ENCODE results near the gene OGFOD3. TPM values are rescaled to one million over a fixed set of nuclear protein-coding genes. Genes with fewer than 3 reads are reported as not detected.
A peak's percentile ranks its signal among the peaks of the same experiment; 100 is the strongest.
"Not testable (repeated sequence)": the region's sequence is repeated elsewhere in the genome, so short reads cannot be mapped to it uniquely, and the experiment has no call there.

OGFOD3 gene
- total and polyA plus RNA-seq, 9 donors = 17.2 to 25.9 (median 23.2) TPM

DNA sequence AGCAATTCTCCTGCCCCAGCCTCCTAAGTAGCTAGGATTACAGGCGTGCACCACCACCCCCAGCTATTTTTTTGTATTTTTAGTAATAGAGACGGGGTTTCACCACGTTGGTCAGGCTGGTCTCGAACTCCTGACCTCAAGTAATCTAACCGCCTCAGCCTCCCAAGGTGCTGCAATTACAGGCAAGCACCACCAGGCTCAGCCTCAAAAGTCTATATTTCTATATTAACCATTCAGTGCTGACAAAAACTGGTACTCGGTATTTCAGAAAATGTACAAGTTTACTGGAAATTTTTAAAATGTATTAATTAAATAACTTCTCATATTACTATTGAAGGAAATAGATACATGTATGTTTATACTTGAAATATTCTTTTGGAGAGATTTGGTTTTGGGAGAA is 1.6 kb downstream of the OGFOD3 start:
- H3K4me3 ChIP-seq (ENCODE audit: low read length) = no peak overlapping the region
- WGBS (ENCODE audit: insufficient coverage) = 94% methylated on average over 3 of the region's 6 CpGs

DNA sequence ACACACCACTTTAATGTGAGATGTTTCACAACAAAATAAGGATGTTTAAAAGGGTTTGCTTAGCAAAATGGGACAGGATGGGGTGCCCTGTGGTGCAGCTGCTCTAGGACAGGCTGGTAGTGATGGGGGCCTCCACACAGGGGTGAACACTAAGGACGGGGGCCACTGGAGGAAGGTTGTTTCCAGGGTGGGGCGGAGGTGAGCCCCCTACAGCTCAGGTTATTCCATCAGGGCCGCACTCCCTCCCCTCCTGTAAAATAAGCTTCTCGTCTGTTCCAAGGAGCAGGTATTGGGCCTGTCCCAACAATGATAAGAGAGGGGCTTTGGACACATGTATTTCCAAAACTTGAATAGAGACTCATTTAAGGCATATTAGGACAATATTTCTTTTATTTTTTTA is 2.1 kb downstream of the OGFOD3 start:
- WGBS (ENCODE audit: insufficient coverage) = no CpG with 5 or more reads among the region's 4 CpGs
- DNase-seq = no peak
- Histone ChIP-seq H3K27me3 (ENCODE audit: control insufficient read depth, insufficient read depth, low read length) (no peaks in the 10 kb centered on the region), H3K36me3 (ENCODE audit: control insufficient read depth, insufficient read depth, low read length) (peaks cover 11% of the 10 kb centered on the region), H3K27ac (ENCODE audit: low read length) (no peak overlapping the region), H3K4me1 (ENCODE audit: control insufficient read depth, insufficient read depth, low read length) (peaks cover 22% of the 10 kb centered on the region), H3K4me3 (ENCODE audit: low read length) (no peak overlapping the region), H3K9me3 (replicated peaks; ENCODE audit: control insufficient read depth, low read depth, low read length) (no peaks in the 10 kb centered on the region)

More for the DNA sequence above, 1.6 kb downstream of the OGFOD3 start:
- Histone ChIP-seq H3K9me3 (replicated peaks; ENCODE audit: control insufficient read depth, low read depth, low read length) (no peaks in the 10 kb centered on the region), H3K36me3 (ENCODE audit: control insufficient read depth, insufficient read depth, low read length) (peaks cover 13% of the 10 kb centered on the region), H3K4me1 (ENCODE audit: control insufficient read depth, insufficient read depth, low read length) (peaks cover 17% of the 10 kb centered on the region), H3K27me3 (ENCODE audit: control insufficient read depth, insufficient read depth, low read length) (no peaks in the 10 kb centered on the region), H3K27ac (ENCODE audit: low read length) (no peak overlapping the region)
- DNase-seq = no peak

DNA sequence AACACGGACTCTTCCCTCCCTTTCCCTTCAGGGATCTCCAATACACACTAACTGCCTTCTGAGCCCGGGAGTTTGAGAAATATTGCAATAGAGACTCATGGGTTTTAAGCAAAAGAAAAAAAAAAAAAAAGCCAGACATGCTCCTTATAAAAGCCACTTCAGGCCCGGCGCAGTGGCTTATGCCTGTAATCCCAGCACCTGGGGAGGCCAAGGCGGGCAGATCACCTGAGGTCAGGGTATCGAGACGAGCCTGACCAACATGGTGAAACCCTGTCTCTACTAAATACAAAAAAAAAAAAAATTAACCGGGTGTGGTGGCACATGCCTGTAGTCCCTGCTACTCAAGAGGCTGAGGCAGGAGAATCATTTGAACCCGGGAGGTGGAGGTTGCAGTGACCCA is 2.6 kb downstream of the OGFOD3 start:
- peaks cover 23% of the 10 kb centered on the region for H3K4me1 ChIP-seq (ENCODE audit: control insufficient read depth, insufficient read depth, low read length)
- WGBS (ENCODE audit: insufficient coverage) = 94% methylated on average over 3 of the region's 9 CpGs
- no peak overlapping the region for H3K4me3 ChIP-seq (ENCODE audit: low read length)
- no peak for DNase-seq
- no peaks in the 10 kb centered on the region for H3K27me3 ChIP-seq (ENCODE audit: control insufficient read depth, insufficient read depth, low read length)
- H3K9me3 ChIP-seq (replicated peaks; ENCODE audit: control insufficient read depth, low read depth, low read length) = no peaks in the 10 kb centered on the region
- peaks cover 6% of the 10 kb centered on the region for H3K36me3 ChIP-seq (ENCODE audit: control insufficient read depth, insufficient read depth, low read length)
- H3K27ac ChIP-seq (ENCODE audit: low read length) = no peak overlapping the region

DNA sequence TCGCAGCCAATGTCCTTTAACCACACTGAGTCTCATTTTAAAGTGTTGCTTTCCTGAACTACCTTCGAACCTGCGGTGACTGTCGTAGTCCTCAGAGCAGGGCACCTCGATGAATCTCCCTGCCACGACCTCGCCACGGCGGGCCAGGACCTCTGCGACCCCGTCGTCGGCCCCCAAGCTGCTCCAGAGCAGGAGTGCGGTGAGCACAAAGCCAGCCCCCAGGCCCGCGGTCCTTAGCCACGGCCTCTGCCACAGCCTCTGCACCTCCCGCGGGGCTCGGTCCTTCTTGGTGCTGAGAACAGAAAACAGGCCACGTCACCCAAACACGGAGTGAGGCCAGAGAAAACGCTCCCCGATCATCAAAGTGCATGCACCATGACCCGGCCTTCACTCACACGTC is 3.0 kb downstream of the OGFOD3 start:
- no peak for DNase-seq
- Histone ChIP-seq H3K36me3 (ENCODE audit: control insufficient read depth, insufficient read depth, low read length) (peaks cover 6% of the 10 kb centered on the region), H3K4me1 (ENCODE audit: control insufficient read depth, insufficient read depth, low read length) (peaks cover 24% of the 10 kb centered on the region), H3K4me3 (ENCODE audit: low read length) (no peak overlapping the region), H3K27me3 (ENCODE audit: control insufficient read depth, insufficient read depth, low read length) (no peaks in the 10 kb centered on the region), H3K27ac (ENCODE audit: low read length) (no peak overlapping the region), H3K9me3 (replicated peaks; ENCODE audit: control insufficient read depth, low read depth, low read length) (no peaks in the 10 kb centered on the region)
- WGBS (ENCODE audit: insufficient coverage) = 84% methylated on average over 22 of the region's 26 CpGs

DNA sequence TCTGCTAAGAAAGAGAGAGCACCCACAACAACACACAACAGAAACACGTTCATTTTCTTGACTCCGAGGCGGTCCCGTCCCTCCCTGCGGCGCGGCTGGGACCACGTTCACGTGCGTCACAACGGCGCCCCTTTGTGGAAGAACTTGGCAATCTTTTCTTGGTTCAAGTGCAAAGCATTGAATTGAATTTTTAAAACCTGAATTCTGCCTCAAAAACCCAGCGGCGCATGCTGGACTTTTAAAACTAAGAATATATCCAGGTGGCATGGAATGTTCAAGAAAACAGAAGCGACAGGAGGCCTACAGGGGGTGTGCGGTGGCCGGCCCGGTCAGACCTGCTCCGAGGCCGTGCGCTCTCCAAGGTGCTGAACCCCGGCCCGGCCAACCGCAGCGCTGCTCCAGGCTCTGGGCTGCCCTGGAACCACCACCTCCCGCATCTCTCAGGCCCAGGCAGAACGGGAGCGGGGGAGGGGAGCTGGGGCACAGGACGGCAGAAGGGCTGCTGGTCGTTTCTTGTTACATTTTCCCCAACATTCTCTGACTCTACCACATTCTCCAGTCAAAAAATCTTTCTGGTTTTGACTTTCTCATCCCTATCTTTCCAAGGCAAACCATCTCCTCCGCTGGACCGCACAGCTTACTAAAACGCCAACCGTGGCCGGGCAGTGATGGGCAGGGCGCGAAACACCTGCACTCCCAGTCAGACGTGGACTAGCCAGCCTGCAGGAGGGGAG is 3.7 kb downstream of the OGFOD3 start:
- Histone ChIP-seq H3K4me1 (ENCODE audit: control insufficient read depth, insufficient read depth, low read length) (peaks cover 29% of the 10 kb centered on the region), H3K9me3 (replicated peaks; ENCODE audit: control insufficient read depth, low read depth, low read length) (no peaks in the 10 kb centered on the region), H3K27ac (ENCODE audit: low read length) (no peak overlapping the region), H3K36me3 (ENCODE audit: control insufficient read depth, insufficient read depth, low read length) (peaks cover 8% of the 10 kb centered on the region), H3K27me3 (ENCODE audit: control insufficient read depth, insufficient read depth, low read length) (no peaks in the 10 kb centered on the region), H3K4me3 (ENCODE audit: low read length) (no peak overlapping the region)
- WGBS (ENCODE audit: insufficient coverage) = 21% methylated on average over 35 of the region's 38 CpGs
- peak; percentile 86 for DNase-seq

DNA sequence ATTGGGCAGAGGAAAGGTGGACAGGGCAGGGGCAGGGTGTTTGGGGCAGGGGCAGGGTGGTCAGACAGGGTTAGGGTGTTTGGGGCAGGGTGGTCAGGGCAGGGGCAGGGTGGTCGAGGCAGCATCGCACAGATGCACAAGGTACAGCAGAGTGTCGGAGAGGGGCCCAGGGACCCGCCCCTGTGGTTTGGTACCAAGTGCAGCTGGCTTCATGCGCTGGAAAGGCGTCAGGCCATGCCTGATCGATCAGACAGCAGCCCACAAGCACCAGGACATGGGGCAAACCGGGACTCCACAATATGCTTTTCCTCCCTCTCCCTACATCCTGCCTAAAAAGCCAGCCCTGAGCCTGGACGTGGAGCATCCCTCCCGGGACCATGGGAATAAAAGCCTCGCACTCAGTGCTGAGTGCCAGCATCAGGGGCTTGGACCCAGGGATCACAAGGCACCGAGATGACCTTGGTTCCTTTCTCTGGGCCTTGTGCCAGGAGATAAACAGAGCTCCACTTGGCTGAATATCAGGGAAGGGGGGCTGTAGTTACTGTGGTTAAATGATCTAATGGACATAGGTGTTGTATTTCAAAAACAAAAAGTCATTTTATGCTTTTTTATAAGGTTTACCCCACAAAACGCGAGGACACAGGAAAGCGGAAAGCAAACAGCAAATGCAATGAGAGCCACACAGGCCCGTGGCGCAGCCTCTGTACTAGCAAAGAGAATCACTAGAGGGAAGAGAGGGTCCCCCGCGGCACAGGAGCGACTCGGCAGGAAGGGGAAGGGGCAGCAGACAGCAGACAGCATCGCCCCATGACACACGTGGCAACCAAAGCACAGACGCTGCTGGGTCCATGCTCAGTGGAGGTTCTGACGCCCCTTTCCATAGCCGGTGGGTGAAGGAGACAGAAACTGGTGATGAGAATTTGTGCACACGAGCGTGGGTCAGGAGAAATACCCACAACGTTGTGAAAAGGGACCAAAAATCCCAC is 5.6 kb downstream of the OGFOD3 start:
- Histone ChIP-seq H3K4me1 (ENCODE audit: control insufficient read depth, insufficient read depth, low read length) (peaks cover 37% of the 10 kb centered on the region), H3K9me3 (replicated peaks; ENCODE audit: control insufficient read depth, low read depth, low read length) (no peaks in the 10 kb centered on the region), H3K27ac (ENCODE audit: low read length) (no peak overlapping the region), H3K27me3 (ENCODE audit: control insufficient read depth, insufficient read depth, low read length) (no peaks in the 10 kb centered on the region), H3K36me3 (ENCODE audit: control insufficient read depth, insufficient read depth, low read length) (peaks cover 9% of the 10 kb centered on the region), H3K4me3 (ENCODE audit: low read length) (no peak overlapping the region)
- WGBS (ENCODE audit: insufficient coverage) = 87% methylated on average over 25 of the region's 29 CpGs
- DNase-seq = no peak

DNA sequence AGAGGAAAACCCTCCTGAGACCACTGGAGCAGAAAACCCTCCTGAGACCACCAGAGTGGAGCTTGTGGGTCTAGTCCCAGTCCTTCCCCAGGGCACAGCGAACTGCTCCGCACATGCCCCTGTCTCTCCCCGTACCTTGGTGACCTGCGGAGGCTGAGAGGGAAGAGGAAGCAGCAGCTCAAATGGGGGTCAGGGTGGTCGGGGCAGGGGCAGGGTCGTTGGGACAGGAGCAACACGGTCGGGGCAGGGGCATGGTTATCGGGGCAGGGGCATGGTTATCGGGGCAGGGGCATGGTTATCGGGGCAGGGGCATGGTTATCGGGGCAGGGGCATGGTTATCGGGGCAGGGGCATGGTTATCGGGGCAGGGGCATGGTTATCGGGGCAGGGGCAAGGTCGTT is 6.3 kb downstream of the OGFOD3 start:
- Histone ChIP-seq H3K36me3 (ENCODE audit: control insufficient read depth, insufficient read depth, low read length) (peaks cover 14% of the 10 kb centered on the region), H3K4me1 (ENCODE audit: control insufficient read depth, insufficient read depth, low read length) (peaks cover 40% of the 10 kb centered on the region)
- H3K9me3 ChIP-seq (replicated peaks; ENCODE audit: control insufficient read depth, low read depth, low read length); H3K27me3 ChIP-seq (ENCODE audit: control insufficient read depth, insufficient read depth, low read length); H3K27ac ChIP-seq (ENCODE audit: low read length); DNase-seq; H3K4me3 ChIP-seq (ENCODE audit: low read length): not testable (repeated sequence)
- 90% methylated on average over 13 of the region's 16 CpGs for WGBS (ENCODE audit: insufficient coverage)

DNA sequence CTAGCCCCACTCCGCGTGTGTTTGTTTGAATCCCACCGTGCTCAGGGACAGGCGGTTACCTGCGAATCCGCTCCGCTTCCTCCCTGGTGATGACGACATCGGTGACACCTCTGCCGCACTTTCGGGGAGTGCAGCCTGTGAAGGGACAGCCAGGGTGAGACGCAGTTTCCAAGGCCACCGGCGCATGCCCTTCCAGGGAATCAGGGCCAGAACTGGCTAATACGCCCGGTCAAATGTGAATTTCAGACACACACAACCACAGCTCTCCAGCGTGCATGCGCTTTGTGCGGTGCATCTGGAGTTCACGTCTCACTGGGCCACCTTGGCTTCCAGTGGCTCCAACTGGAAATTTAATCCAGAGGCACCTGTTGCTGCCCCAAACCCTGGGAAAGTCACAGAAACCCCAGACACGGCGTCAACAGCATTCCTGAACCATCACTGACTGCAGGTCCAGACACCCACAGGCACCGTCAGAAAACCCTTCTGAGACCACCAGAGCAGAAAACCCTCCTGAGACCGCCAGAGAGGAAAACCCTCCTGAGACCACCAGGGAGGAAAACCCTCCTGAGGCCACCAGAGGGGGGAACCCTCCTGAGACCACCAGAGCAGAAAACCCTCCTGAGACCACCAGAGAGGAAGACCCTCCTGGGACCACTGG is 6.9 kb downstream of the OGFOD3 start:
- WGBS (ENCODE audit: insufficient coverage) = 73% methylated on average over 21 of the region's 24 CpGs
- peaks cover 14% of the 10 kb centered on the region for H3K36me3 ChIP-seq (ENCODE audit: control insufficient read depth, insufficient read depth, low read length)
- peaks cover 40% of the 10 kb centered on the region for H3K4me1 ChIP-seq (ENCODE audit: control insufficient read depth, insufficient read depth, low read length)

DNA sequence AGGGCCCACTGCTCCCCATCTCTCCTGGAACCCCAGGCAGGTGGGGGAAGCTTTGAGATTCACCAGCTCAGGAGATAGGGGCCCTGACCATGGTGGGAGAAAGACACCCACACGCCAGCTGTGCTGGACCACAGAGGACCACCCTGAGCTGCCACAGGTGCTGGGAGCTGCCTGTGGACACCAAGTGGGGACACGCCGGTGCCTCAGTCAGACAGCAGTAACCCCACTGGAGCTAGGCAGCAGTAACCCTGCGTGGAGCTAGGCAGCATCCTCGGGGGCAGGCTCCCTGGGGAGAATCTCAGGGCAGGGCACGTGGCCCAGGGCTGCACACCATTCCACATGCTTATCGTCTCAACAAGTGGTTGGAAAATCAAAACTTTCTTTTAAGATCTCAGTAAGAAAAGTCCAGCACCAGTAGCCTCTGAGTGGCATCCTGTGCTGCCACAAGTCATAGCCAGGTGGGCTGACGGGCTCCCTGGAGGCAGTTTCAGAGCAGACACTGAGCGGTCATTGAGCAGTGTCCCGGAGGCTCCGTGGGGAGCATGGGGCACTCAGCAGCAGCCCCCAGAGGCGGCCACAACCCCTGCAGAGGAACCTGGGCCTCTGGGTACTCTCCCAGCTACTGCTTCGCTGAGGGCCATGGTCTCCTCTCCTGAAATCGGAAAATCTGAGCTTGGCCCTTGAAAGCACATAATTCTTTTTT is 8.2 kb downstream of the OGFOD3 start:
- WGBS (ENCODE audit: insufficient coverage) = 86% methylated on average over 9 of the region's 14 CpGs
- no peak for DNase-seq
- H3K4me1 ChIP-seq (ENCODE audit: control insufficient read depth, insufficient read depth, low read length) = peaks cover 40% of the 10 kb centered on the region
- peaks cover 19% of the 10 kb centered on the region for H3K36me3 ChIP-seq (ENCODE audit: control insufficient read depth, insufficient read depth, low read length)
- no peak overlapping the region for H3K27ac ChIP-seq (ENCODE audit: low read length)
- H3K4me3 ChIP-seq (ENCODE audit: low read length) = no peak overlapping the region
- no peaks in the 10 kb centered on the region for H3K27me3 ChIP-seq (ENCODE audit: control insufficient read depth, insufficient read depth, low read length)
- no peaks in the 10 kb centered on the region for H3K9me3 ChIP-seq (replicated peaks; ENCODE audit: control insufficient read depth, low read depth, low read length)

More for the DNA sequence above, 6.9 kb downstream of the OGFOD3 start:
- H3K27ac ChIP-seq (ENCODE audit: low read length) = no peak overlapping the region
- no peaks in the 10 kb centered on the region for H3K27me3 ChIP-seq (ENCODE audit: control insufficient read depth, insufficient read depth, low read length)
- H3K9me3 ChIP-seq (replicated peaks; ENCODE audit: control insufficient read depth, low read depth, low read length) = no peaks in the 10 kb centered on the region
- DNase-seq = no peak
- H3K4me3 ChIP-seq (ENCODE audit: low read length) = no peak overlapping the region
